Measurements from ENCODE around the gene MYO5A. TPM values are rescaled to one million over a fixed set of nuclear protein-coding genes. Genes with fewer than 3 reads are reported as not detected.

Gene MYO5A
- total and polyA plus RNA-seq, 10 of the 15 experiments (the other 5 are each of a cell fraction or from before 2014, with no cell fraction given), result 4.2 to 42.9 (median 31.1) TPM

DNA sequence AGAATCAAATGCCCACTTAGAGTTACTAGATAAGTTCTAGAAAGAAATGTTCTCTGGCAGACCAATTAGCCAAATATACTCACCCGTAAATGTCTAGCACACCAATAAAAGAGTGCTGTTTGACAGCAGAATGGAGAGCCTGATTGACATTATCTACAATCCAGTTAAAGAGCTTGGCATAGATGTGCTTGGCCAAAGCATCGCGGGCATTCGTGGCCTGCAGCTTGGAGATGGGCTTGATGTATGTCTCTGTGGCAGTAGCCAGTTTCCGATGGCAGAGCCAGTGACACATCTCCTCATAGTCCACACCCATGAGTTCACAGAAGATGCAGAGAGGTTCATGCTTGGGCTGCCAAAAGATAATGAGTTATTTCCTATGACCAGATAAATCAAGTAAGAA is 131.6 kb downstream of the MYO5A start:
- no peak for FAIRE-seq
- Histone ChIP-seq H3K9ac (ENCODE audit: control insufficient read depth, insufficient read depth, low read length) (no peak overlapping the region), H3K4me2 (ENCODE audit: control insufficient read depth, insufficient read depth) (no peak overlapping the region), H3K27ac (ENCODE audit: control insufficient read depth, insufficient read depth) (no peak overlapping the region), H3K36me3 (ENCODE audit: control insufficient read depth in 2 of 2, insufficient read depth in 2 of 2, low read length in 1 of 2) (peaks cover 0 to 4% of the 10 kb centered on the region in 2 experiments; a peak in 1 of 4 replicates), H3K9me3 (replicated peaks; ENCODE audit: control insufficient read depth, insufficient read depth, low read length) (no peaks in the 10 kb centered on the region), H2AFZ (ENCODE audit: control insufficient read depth, low read depth, low read length) (no peak overlapping the region), H3K4me1 (ENCODE audit: control insufficient read depth, insufficient read depth, low read length) (peaks cover 7% of the 10 kb centered on the region), H3K27me3 (replicated peaks in 1 of 2; ENCODE audit: control insufficient read depth in 2 of 2, insufficient read depth in 2 of 2, low read length in 1 of 2) (no peaks in the 10 kb centered on the region), H4K20me1 (ENCODE audit: control insufficient read depth, insufficient read depth) (no peaks in the 10 kb centered on the region), H3K4me3 (no peak overlapping the region), H3K79me2 (ENCODE audit: control insufficient read depth, insufficient read depth, low read length) (no peaks in the 10 kb centered on the region)
- in situ Hi-C loops (cut with MboI) (no loop called here), intact Hi-C loops (cut with micrococcal nuclease; ENCODE audit: unreplicated experiment) (no loop called here)
- ChIA-PET RAD21 (ENCODE audit: unreplicated experiment) (no interaction called here), SMC1A (ENCODE audit: uncharacterized antibody, unreplicated experiment) (interaction anchor here (0.6 to 1.7 kb wide), 5 partner anchors 10 to 244 kb away, joined by 3 read pairs; no protein-coding TSS in a partner anchor), POLR2A (no interaction called here), CTCF (interaction anchor here (1.1 kb wide), 1 partner anchor 12 kb away, joined by 3 read pairs; no protein-coding TSS in a partner anchor)
- WGBS (ENCODE audit: insufficient coverage, insufficient replicate concordance, low lambda C conversion rate, missing lambda C conversion rate), result 100% methylated on average over 5 of the region's 5 CpGs
- TF ChIP-seq CEBPB (IDR thresholded peaks at IDR 0.05; ENCODE audit: borderline replicate concordance in 1 of 2, low read depth in 2 of 2, low read length in 2 of 2), result no peak
- no peak for TF ChIP-seq MYB (IDR thresholded peaks at IDR 0.05; ENCODE audit: borderline replicate concordance, low read depth, low read length)
- no peak for TF ChIP-seq SRF (IDR thresholded peaks at IDR 0.05; ENCODE audit: low read depth in 2 of 2, low read length in 2 of 2)
- TF ChIP-seq BRCA1 (IDR thresholded peaks at IDR 0.05; ENCODE audit: low read depth, low read length), result no peak
- TF ChIP-seq MEF2A (IDR thresholded peaks at IDR 0.05; ENCODE audit: insufficient read depth, low read depth, low read length), result no peak
- no peak for TF ChIP-seq RCOR1 (conservative IDR thresholded peaks at IDR 0.05; ENCODE audit: low read depth, low read length)
- TF ChIP-seq PML (IDR thresholded peaks at IDR 0.05; ENCODE audit: low read length), result no peak
- no peak for TF ChIP-seq SMAD1 (IDR thresholded peaks at IDR 0.05; ENCODE audit: low read depth, partially characterized antibody)
- no peak for TF ChIP-seq TAF1 (IDR thresholded peaks at IDR 0.05; ENCODE audit: borderline replicate concordance, low read depth, low read length)
- no peak for TF ChIP-seq YBX1 (IDR thresholded peaks at IDR 0.05)
- TF ChIP-seq NR2C1 (IDR thresholded peaks at IDR 0.05), result no peak
- no peak for DNase-seq (ENCODE audit: low read depth, low spot score)
- ATAC-seq, result no peak
- BruUV-seq (replicated peaks), result no TSS peak
